GM21423 (cell line): Measurements from ENCODE around the gene HS6ST2.
"Not testable (repeated sequence)": the region's sequence is repeated elsewhere in the genome, so short reads cannot be mapped to it uniquely, and the experiment has no call there.

ENCODE experiments used
- ATAC-seq: cut with Tn5 transposase; IDR thresholded peaks from one replicate; pipeline ENCODE4 v1.9.1; 2021; ENCODE audit warnings: mild to moderate bottlenecking, moderate library complexity; ENCODE audit not compliant: unreplicated experiment

Gene HS6ST2

GRCh38 chrX:132945055-132945599 lies 13.3 kb downstream of the HS6ST2 start:
- not testable (repeated sequence) for ATAC-seq

- no peak for ATAC-seq
Observed at GRCh38 chrX:132940727-132941327, 17.6 kb downstream of the HS6ST2 start.

GRCh38 chrX:132933170-132933569 lies 25.3 kb downstream of the HS6ST2 start:
- no peak for ATAC-seq

GRCh38 chrX:132924426-132924825 lies 34.0 kb downstream of the HS6ST2 start:
- no peak for ATAC-seq

- no peak for ATAC-seq
Observed at GRCh38 chrX:132918523-132918922, 39.9 kb downstream of the HS6ST2 start.

GRCh38 chrX:132916349-132916748 lies 42.1 kb downstream of the HS6ST2 start:
- ATAC-seq = no peak

- ATAC-seq = no peak
Observed at GRCh38 chrX:132909643-132910042, 48.8 kb downstream of the HS6ST2 start.

GRCh38 chrX:132908891-132909290 lies 49.5 kb downstream of the HS6ST2 start:
- no peak for ATAC-seq

- no peak for ATAC-seq
Observed at GRCh38 chrX:132900633-132901293, 57.7 kb downstream of the HS6ST2 start.

GRCh38 chrX:132887569-132887968 lies 70.9 kb downstream of the HS6ST2 start:
- no peak for ATAC-seq

GRCh38 chrX:132883358-132883915 lies 75.0 kb downstream of the HS6ST2 start:
- ATAC-seq = no peak

- ATAC-seq = not testable (repeated sequence)
Observed at GRCh38 chrX:132880753-132881152, 77.7 kb downstream of the HS6ST2 start.

GRCh38 chrX:132877954-132878536 lies 80.4 kb downstream of the HS6ST2 start:
- ATAC-seq = no peak

GRCh38 chrX:132876523-132877338 lies 81.7 kb downstream of the HS6ST2 start:
- no peak for ATAC-seq

- no peak for ATAC-seq
Observed at GRCh38 chrX:132875650-132876522, 82.5 kb downstream of the HS6ST2 start.

GRCh38 chrX:132862562-132862961 lies 95.9 kb downstream of the HS6ST2 start:
- ATAC-seq = no peak

- no peak for ATAC-seq
Observed at GRCh38 chrX:132861076-132861475, 97.4 kb downstream of the HS6ST2 start.

GRCh38 chrX:132860200-132860599 lies 98.2 kb downstream of the HS6ST2 start:
- no peak for ATAC-seq

GRCh38 chrX:132858018-132858417 lies 100.4 kb downstream of the HS6ST2 start:
- no peak for ATAC-seq

GRCh38 chrX:132855780-132856341 lies 102.6 kb downstream of the HS6ST2 start:
- ATAC-seq = no peak
